Lower leg skin (tissue), 4 donors: ENCODE results near the gene SPCS3. TPM values are rescaled to one million over a fixed set of nuclear protein-coding genes. Genes with fewer than 3 reads are reported as not detected.

Experiments
- DNase-seq, 2 donors: peaks; one replicate each; pipeline ENCODE4 v3.0.0-alpha.2; 2019; ENCODE audit warnings: low spot score in 2 of 2
- H3K4me3 ChIP-seq: fragments of 200-600 bp; sonication (generic); 2 replicates; pipeline ENCODE4 v1.5.1; 2017; ENCODE audit warnings: mild to moderate bottlenecking, low read depth; ENCODE audit not compliant: poor library complexity, severe bottlenecking
- CTCF ChIP-seq, 3 donors: fragments of 450-650 bp; IDR thresholded peaks; one replicate each; pipeline ENCODE4 v1.5.1; 2016; ENCODE audit warnings: antibody characterized with exemption in 3 of 3, mild to moderate bottlenecking in 3 of 3, moderate library complexity in 2 of 3
- POLR2A ChIP-seq, 2 donors: fragments of 450-650 bp; IDR thresholded peaks; one replicate each; pipeline ENCODE4 v1.6.1; 2016 to 2017; ENCODE audit warnings: antibody characterized with exemption in 2 of 2, mild to moderate bottlenecking in 1 of 2, moderate library complexity in 1 of 2
- WGBS, 2 donors: methylation state at CpG; one replicate each; pipeline ENCODE4 v1.1.5; 2018; 5-methylcytosine and 5-hydroxymethylcytosine counted together
- intact Hi-C: fragments of 100-400 bp; cut with DNase I; formaldehyde crosslinking; loops from one replicate; pipeline ENCODE4 v1.15.0; 2023; ENCODE audit warnings: low total_unique reads
- total RNA-seq, 4 donors: library from RNA; depleted of rRNA; stranded (reverse); fragments of >200 nt; gene quantifications; one replicate each; pipeline ENCODE4 v1.1.0, GENCODE V29; 2016

Gene SPCS3
- total RNA-seq, 4 donors from 2014 or later: 39.8 to 54.5 (median 44.3) TPM

DNA sequence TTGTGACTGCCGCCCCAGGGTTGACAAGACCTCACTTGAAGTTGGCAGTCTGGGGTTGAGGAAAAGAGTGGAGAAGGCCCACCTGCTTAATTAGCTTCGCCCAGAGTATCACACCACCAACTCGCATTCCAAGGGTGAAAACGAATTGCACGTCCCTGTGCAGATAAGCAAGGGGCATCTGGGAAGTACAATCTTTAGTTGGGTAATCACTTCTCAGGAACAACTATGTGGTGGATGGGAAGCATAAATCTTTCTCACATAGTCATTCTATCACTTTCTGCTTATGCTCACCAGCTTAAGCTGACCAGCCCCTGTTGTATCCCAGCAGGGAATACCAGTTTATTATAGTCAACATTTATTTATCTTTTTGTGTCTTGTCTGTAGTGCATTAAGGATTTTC is 14.3 kb downstream of the SPCS3 start:
- DNase-seq: no peak
- 87 to 91% methylated on average over 5 of the region's 5 CpGs for WGBS, 2 donors
- no peak overlapping the region for H3K4me3 ChIP-seq
- TF ChIP-seq CTCF (IDR thresholded peaks at IDR 0.05) (no peak), POLR2A (IDR thresholded peaks at IDR 0.05) (no peak)
- intact Hi-C loops: no loop called here

- DNase-seq: no peak
- TF ChIP-seq POLR2A (IDR thresholded peaks at IDR 0.05) (no peak), CTCF (IDR thresholded peaks at IDR 0.05) (no peak)
- intact Hi-C loops: no loop called here
- no peak overlapping the region for H3K4me3 ChIP-seq
- 89 to 97% methylated on average over 1 of the region's 1 CpG for WGBS, 2 donors
Observed at GRCh38 chr4:176335421-176335820, 15.7 kb downstream of the SPCS3 start.

DNA sequence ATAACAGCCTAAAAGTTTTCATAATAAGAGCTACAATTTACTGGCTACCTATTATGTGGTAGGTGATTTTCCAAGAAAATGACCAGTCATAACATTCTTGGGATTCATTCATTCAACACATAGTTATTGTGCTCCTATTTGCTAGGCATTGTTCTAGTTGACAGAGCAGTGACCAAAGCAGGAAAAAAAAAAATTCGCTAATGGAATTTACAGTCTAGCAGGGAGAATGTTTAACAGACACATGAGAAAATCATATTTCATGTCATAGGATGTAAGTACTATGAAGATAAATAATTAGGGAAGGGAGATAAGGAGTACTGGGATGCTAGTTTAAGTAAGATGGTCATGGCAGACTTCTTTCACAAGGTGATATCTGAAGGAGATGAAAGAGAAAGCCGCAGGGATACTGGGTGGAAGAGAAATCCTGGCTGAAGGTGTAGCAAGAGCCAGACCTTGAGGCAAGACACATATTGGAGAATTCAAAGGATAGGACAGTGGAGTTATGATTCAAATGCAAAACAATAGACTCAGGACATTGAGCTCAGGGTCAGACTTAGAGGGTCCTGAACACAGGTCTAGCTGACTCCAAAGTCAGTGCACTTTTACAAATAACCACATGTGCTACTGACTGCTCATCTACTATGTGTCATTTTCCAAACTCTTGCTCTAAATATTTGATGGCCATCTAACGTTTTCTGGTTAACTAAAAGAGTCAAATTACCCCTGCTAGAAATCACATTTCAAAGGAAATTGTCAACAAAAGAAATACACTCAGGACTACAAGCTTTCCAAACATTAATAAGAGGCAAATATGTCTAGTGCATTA is 20.4 kb downstream of the SPCS3 start:
- intact Hi-C loops: no loop called here
- H3K4me3 ChIP-seq: no peak overlapping the region
- DNase-seq: no peak
- WGBS, 2 donors: 48 to 51% methylated on average over 3 of the region's 3 CpGs
- TF ChIP-seq CTCF (IDR thresholded peaks at IDR 0.05): no peak
- TF ChIP-seq POLR2A (IDR thresholded peaks at IDR 0.05): no peak

DNA sequence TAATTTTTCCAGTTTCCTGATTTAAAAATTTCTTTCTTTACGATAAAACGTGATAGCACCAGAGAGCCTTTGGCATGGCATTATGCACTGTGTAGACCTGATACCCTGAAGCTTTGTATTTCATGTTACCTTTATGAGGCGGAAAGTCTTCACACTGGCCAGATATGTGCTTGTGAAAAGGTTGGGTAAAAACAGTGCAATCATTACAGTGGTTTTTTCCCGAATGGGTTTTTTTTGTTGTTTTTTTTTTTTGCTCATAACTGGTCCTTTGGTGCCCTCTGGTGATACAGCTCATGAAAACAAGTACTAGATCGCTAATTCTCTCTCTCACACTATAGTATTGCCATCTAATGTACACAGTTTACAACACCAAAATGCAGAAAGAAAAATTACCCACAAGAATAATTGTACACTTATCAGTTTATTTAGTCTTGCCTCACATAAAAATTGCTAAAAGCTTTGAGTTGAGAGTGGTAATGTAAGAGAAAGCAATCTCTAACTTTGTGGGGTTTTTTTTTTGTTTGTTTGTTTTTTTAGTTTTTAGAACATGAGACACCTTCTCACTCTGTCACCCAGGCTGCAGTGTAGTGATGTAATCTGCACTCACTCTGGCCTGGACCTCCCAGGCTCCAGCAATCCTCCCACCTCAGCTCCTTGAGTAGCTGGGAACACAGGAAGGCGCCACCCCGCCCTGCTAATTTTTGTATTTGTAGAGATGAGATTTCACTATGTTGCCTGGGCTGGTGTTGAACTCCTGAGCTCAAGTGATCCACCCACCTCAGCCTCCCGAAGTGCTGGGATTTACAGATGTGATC is 21.3 kb downstream of the SPCS3 start:
- H3K4me3 ChIP-seq: no peak overlapping the region
- DNase-seq: no peak
- intact Hi-C loops: no loop called here
- WGBS, 2 donors: 36 to 44% methylated on average over 8 of the region's 8 CpGs
- no peak for TF ChIP-seq CTCF (IDR thresholded peaks at IDR 0.05)
- TF ChIP-seq POLR2A (IDR thresholded peaks at IDR 0.05): no peak

DNA sequence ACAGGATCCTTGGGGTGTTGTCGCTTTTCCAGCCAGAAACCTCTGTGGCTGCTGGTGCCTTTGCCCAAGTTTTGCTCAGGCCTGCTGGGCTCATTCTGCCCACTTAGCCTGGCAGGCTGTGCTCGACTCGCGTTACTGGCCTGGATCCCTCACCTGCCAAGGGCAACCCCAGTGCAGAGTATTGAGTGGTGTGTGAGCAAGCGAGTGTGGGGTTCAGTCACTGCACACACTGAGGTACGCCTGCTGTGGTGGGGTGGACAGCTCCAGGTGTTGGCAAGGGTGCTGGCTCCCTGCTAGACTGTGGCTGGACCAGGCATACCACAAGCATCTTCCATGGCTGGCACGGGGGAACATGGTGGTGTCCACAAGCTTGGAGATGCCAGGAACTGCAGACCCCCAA is 22.6 kb downstream of the SPCS3 start:
- intact Hi-C loops: no loop called here

More for the DNA sequence above, 22.6 kb downstream of the SPCS3 start:
- TF ChIP-seq CTCF (IDR thresholded peaks at IDR 0.05) (no peak), POLR2A (IDR thresholded peaks at IDR 0.05) (no peak)
- no peak for DNase-seq
- H3K4me3 ChIP-seq: no peak overlapping the region
- 82 to 86% methylated on average over 6 to 7 of the region's 7 CpGs for whole genome bisulfite sequencing, 2 donors
